GM21515 (cell line): ENCODE measurements around the gene ZNF280D.

ENCODE experiments used
- ATAC-seq: cut with Tn5 transposase; IDR thresholded peaks from one replicate; pipeline ENCODE4 v1.9.1; 2021; ENCODE audit not compliant: unreplicated experiment

ZNF280D gene

DNA sequence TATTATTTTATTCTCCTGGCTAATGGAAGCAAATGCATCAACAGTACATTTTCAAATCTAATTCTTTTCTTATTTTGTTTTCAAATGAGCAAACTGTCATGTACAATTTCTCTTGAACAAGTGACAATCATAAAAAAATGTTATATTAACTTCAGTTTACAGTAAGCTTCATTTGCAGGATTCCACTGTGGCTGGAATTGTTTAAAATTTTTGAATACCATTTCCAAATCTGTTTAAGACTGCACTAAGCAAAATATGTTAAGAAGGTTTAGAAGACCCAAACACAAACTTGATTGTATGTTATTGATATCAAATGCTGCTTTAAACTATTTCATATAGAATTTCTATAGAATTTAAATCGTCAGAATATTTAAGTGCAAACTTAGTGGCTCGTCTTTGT, 92.8 kb downstream of the ZNF280D start:
- ATAC-seq: no peak

DNA sequence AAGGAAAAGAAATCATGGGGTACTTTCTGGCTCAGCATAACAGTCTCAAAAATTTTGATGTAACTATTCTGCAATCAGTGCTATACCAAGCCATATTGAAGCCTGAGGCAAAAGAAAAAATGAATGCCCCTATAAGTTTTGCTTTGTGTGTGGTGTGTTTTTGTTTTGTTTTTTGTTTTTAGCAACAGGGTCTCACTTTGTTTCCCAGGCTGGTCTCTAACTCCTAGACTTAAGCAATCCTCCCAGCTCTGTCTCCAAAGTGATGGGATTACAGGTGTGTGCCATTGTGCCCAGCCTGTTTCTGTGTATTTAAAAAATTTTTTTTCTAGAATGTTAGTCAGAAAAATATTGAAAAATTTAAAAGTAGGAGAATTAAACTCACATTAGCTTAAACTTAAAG, 93.2 kb downstream of the ZNF280D start:
- ATAC-seq: no peak

DNA sequence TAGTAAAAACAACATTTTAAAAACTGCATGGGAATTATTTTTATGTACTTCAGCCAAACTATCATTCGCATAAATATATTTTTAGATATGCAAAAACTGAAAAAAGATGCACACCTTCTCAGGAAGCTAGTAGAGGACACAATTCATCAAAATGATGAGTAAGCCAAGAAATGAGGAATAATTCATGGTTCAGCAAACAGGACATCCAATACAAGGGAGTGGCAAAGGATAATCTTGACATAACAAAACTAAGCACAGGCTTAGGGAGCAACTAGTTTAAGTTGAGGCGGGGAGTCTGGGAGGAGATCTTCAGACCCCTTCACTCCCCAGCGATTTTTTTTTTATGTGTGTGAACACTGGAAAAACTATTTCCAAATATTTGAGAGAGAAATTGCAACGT, 93.7 kb downstream of the ZNF280D start:
- no peak for ATAC-seq

DNA sequence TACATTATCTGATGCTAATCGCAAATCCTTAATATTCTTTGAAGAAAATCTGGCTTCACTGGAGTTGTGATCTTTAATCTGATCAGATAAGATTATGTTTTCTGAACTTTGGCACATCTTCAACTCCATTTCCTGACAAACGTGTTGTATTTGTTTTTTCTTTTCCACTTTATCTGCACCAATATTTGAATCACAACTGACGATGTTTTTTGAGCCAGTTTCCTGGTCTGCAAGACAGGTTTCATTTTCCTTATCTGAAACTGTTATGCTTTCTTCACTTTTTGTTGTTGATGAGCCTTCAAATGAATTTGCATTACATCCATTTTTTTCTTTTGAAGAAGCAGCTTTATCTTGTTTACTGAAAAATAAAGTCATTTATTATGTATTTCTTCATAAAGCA, 101.5 kb downstream of the ZNF280D start:
- ATAC-seq: no peak

DNA sequence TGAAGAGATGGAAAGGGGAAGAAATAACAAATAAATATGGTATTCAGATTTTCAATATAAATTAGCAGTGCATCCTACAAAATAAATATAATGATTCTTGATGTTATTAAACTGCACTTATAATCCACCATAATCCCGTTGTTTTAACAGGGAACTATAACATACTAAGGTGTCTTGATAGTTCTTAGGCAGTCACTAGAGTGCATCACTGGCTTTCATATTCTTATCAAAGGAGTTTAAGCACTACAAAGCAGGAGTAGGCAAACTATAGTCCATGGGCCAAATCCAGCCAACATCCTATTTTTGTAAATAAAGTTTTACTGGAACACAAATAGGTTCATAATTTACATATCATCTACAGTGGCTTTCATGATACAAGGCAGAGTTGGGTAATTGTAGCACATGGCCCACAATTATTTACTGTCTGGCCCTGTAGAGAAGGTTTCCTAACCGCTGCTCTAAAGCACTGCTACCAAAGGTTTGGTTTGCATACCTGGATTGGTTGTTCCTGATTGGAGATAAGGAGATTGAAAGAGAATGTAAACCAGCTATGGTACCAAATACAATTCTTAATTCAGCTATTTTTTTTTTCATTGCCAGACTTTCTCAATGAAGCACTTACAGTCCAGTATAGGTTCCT, 104.3 kb downstream of the ZNF280D start:
- no peak for ATAC-seq

DNA sequence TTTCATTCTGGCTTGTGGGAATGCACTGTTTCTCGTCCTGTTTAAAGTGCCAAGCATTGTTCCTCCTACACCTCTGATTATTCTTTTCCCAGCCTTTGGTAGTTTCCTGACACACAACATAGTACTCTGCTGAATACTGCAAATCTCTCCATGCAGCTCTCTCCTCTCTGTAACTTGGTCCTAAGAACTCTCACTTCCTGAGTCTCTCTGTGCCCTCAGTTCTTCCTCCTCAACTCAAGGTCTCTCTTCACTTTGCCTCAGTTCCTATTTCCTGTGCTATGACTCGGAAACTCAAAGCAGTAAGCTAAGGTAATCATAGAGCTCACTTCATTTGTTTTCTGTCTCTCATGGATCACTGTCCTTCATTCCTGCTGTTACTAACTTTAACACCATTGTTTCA, 113.4 kb downstream of the ZNF280D start:
- ATAC-seq: no peak

DNA sequence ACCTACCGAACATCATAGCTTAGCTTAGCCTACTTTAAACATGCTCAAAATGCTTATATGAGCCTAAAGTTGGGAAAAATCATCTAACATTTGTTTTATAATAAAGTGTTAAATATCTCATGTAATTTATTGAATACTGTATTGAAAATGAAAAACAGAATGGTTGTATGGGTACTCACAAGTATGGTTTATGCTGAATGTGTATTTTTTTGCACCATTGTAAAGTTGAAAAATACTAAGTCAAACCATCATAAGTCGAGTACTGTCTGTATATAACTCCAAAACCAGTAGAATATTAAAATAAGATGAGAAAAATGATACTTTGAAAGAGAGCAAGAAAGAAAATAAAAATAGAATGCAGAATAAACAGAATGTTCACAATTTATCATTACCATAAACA, 115.7 kb downstream of the ZNF280D start:
- ATAC-seq: no peak

DNA sequence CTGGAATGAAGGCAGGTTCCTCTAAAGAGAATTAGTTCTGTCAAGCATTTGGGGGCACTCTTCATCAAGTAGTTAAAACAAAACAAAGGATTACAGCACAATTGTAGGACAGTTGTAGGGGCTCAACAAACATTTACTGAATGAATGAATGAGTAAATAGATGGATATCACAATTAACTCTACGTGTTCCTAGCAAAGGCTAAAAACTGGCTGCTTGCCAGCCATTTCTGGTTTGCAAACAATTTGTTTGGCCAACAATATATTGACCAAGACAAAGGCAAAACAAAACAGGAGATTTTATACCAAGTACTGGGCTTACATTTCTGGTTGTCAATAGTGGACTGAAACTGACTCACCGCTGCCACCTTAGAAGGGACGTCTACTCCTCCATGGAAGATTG, 116.8 kb downstream of the ZNF280D start:
- ATAC-seq: no peak

DNA sequence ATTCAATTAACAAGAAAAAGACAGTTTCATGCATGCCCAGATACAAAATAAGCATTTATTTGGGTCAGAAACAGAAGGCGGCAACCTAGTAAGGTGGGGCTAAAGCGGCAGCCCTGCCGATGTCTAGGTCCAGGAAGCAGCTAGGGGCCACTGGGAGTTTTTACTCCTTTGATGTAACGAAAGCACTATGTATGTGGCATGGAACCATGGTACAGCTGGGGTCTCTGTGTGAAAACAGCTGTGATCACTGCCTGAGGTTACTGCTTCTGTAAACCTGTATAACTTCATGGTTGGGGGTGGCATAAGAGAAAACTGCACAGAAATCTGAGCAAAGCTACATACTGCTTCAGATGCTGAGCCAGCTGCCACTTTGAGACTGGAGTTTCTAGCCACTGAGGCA, 119.5 kb downstream of the ZNF280D start:
- no peak for ATAC-seq

DNA sequence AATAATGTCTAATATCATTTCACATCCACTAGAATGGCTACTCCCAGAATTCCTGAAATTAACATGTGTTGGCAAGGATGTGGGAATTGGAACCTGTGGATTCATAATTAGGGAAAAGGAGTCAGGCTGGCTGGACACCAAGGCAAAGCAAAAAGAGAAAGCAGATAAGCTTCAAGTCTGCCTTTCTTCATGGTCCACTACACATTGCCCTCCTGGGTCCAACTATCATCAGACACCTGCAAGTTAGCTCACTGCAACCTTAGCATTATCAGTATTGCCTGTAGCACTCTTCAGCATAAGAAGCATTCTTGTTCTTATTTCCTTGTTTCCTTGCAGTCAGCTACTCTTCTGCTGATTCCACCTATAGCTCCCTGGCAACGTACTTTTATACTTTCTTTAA, 124.3 kb downstream of the ZNF280D start:
- no peak for ATAC-seq

DNA sequence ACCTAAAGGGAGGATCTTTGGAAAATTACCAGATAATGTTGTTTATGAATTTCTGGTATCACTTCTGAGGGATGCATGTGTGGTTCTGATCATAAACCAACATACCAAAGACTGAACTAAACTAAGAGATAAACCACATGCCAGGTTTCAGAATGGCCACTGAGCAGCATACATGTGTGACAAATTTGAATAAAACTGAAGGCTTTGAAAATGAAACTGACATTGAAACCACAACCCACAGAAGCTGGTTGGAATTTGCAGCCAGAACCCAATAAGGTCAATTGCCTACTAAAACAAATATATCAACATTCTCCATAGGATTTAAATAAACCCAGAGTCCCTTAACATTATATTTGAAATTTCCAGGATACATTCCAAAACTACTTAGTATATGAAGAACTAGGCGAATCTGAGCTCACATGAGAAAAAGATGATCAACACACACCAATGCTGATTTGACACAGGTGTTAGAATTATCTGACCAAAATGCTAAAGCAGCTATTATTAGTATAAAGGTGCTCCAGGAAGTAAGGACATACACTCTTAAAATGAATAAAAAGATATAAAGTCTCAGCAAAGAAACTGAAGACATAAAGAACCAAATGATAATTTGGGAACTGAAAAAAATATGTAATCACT, 125.0 kb downstream of the ZNF280D start:
- peak; percentile 93 for ATAC-seq

DNA sequence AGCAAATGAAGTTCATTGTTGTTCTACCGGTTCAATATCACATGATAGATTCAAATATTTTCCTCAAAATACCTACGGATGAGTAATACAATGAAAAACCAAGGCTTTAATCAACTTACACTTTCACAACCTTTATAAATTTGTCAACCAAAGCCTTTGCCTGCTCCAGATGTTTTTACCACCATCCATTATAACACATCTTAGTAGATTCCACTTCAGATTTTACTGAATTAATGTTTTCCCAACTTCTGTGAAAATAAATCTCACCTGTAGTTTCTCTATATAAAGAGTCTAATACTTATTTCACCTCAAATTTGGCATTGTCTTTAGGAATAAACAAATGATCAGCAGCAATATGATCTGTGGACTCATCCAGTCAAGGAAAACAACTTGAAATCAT, 131.1 kb downstream of the ZNF280D start:
- no peak for ATAC-seq

DNA sequence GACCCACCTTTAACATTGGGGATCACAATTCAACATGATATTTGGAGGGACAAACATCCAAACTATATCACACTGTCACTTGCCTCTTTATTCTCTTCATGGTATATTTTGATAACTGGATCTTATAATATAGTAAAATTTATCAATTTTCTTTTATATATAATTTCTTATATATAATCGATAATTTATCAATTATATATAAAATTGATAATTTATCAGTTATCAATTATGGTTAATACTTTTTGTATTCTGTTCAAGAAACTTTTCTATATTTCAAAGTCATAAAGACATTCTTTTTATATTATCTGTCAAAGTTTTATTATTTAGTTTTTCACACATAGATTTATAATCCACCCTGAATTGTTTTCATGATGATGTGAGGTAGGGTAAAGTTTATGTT, 132.9 kb downstream of the ZNF280D start:
- ATAC-seq: no peak

DNA sequence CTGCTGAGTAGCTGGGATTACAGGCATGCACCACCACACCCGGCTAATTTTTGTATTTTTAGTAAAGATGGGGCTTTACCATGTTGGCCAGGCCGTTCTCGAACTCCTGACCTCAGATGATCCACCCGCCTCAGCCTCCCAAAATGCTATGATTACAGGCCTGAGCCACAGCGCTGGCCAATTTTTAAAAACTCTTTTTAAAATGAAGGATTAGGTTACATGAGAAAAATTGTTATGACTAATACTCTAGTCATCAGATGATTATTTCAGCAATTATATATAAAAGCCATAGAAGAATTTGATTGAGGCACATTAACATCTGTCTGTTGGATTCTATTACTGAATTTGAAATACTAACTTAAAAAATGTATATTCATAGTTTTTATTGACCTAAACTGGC, 134.3 kb downstream of the ZNF280D start:
- ATAC-seq: no peak

DNA sequence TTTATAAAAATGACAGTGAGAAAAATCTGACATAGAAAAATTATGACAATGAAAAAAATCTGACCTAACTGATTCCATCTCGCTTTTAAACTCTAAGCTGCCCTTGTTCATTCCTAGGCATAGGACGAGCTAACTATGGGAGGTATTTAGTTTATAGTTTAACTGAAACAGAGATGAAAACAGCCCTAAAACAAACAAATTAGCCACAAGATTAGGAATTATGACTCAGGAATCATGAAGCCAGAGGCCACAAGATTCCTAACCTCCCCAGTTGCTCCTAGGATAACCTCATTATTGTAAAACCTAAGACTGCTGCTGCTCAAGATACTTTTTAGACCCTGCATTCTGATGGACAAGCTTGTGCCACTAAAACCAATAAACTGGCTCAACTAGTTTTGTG, 145.6 kb downstream of the ZNF280D start:
- ATAC-seq: no peak

DNA sequence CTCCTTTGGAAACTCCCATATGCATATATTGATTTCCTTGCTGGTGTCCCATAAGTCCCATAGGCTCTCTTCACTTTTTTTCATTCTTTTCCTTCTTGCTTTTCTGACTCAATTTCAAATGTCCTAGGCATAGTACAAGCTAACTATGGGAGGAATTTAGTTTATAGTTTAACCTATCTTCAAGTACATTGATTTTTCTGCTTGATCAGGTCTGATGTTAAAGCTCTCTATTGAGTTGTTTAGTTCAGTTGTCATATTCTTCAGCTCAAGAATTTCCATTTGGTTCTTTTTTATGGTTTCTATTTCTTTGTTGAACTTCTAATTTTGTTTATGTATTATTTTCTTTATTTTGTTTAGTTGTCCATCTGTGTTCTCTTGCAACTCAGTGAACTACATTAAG, 147.1 kb downstream of the ZNF280D start:
- no peak for ATAC-seq

DNA sequence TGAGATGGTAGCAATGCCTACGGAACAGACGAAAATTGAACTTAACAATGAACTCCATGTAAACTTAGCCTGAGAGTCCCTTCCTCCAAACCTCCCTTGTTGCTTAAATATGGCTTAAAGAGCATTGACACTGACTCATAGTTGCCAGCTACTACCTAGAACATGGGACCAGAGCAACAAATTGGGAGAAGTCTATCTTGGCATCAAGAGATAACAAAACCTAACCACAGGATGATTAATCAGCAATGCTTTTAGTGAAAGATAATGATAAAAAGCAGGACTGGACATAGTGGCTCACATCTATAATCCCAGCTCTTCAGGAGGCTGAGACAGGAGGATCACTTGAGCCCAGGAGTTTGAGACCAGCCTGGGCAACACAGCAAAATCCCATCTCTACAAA, 150.5 kb downstream of the ZNF280D start:
- ATAC-seq: no peak
